Sigmoid colon (tissue), 7 donors: ENCODE data around the gene ZNF684. TPM values are rescaled to one million over a fixed set of nuclear protein-coding genes. Genes with fewer than 3 reads are reported as not detected.

ENCODE experiments used
- DNase-seq: peaks from one replicate; pipeline ENCODE4 v3.0.0-alpha.2; 2019
- H3K27ac ChIP-seq, 4 donors: fragments of 200-600 bp; sonication (generic); one replicate each; pipeline ENCODE4 v1.5.1; 2016 to 2019; ENCODE audit warnings: mild to moderate bottlenecking in 1 of 4
- H3K27me3 ChIP-seq, 3 donors: fragments of 200-600 bp; sonication (generic); one replicate each; pipeline ENCODE4 v1.5.1; 2019; ENCODE audit warnings: mild to moderate bottlenecking in 1 of 3
- H3K36me3 ChIP-seq, 4 donors: fragments of 200-600 bp; sonication (generic); one replicate each; pipeline ENCODE4 v1.5.1; 2016 to 2019
- H3K4me1 ChIP-seq, 4 donors: fragments of 200-600 bp; sonication (generic); one replicate each; pipeline ENCODE4 v1.5.1; 2017 to 2019
- H3K4me3 ChIP-seq, 4 donors: fragments of 200-600 bp; sonication (generic); one replicate each; pipeline ENCODE4 v1.5.1; 2017 to 2019; ENCODE audit warnings: mild to moderate bottlenecking in 2 of 4, moderate library complexity in 1 of 4
- H3K9me3 ChIP-seq, 4 donors: fragments of 200-600 bp in 3 of 4; sonication (generic) in 3 of 4; one replicate each; pipeline versions ENCODE4 v1.5.1 to v1.6.1; 2013 to 2019
- EP300 ChIP-seq, 4 donors: sonication (generic); formaldehyde crosslinking; IDR thresholded peaks; one replicate each; pipeline ENCODE4 v1.6.1; 2017; ENCODE audit warnings: antibody characterized with exemption in 4 of 4
- POLR2A ChIP-seq, 2 donors: fragments of 450-650 bp; IDR thresholded peaks; one replicate each; pipeline ENCODE4 v1.6.1; 2016; ENCODE audit warnings: antibody characterized with exemption in 2 of 2, mild to moderate bottlenecking in 2 of 2, moderate library complexity in 2 of 2
- POLR2AphosphoS5 ChIP-seq, 4 donors: sonication (generic); formaldehyde crosslinking; IDR thresholded peaks; one replicate each; pipeline ENCODE4 v1.6.1; 2017; ENCODE audit warnings: antibody characterized with exemption in 4 of 4
- WGBS, 2 donors: extraction: QIAGEN DNeasy Blood & Tissue Kit; methylation state at CpG; one replicate each; pipeline ENCODE4 v1.1.7; 2013; 5-methylcytosine and 5-hydroxymethylcytosine counted together
- intact Hi-C: fragments of 100-400 bp; cut with DNase I; formaldehyde crosslinking; loops from one replicate; pipeline ENCODE4 v1.15.1; 2023
- polyA plus RNA-seq, 3 donors: library from polyadenylated mRNA; stranded (reverse); fragments of 200-250 nt; gene quantifications; one replicate each; pipeline ENCODE4 v1.2.3, GENCODE V29; 2013
- total RNA-seq, 4 donors: library from RNA; depleted of rRNA; stranded (reverse); fragments of >200 nt; gene quantifications; one replicate each; pipeline ENCODE4 v1.1.0, GENCODE V29; 2016
- TF ChIP-seq, protein P1 (sequence below), 4 experiments: fragments of 450-650 bp in 3 of 4; fragments of 200-600 bp in 1 of 4; IDR thresholded peaks; one replicate each; pipeline ENCODE4 v1.5.1; 2016 to 2019; ENCODE audit warnings: antibody characterized with exemption in 4 of 4, mild to moderate bottlenecking in 3 of 4, moderate library complexity in 2 of 4
- donor health status: healthy with polysubstance abuse.
- donor health status: Bipolar disorder and iron deficiency.
- donor health status: healthy.

ZNF684 gene
- total and polyA plus RNA-seq, 7 donors = 2.2 to 6.1 (median 4.9) TPM

DNA sequence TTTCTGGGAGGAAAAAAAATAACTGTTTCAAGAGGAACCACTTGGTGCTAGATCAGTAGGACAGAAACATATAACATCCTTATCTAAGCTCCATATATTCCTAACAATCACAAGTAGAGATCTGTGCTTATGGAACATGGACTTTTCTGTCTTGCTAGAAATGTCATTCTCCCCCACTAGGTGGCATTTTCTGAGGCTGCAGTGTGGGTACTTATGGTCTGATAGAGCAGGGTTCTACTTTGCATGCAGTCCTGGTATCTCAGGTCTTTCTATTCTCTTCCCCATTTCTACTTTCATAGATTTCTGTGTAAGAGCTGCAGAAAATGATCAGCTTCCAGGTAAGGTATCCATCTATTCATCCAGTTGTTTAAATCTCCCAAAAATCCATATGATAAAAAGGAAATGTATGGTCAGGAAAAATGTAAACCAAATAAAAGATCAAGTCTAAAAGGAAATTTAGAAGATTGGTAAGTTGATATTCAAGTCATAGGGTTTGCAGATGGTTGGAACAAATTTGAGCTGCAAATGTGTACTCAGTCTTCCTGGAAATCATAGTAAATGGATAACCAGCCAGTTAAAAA is 1.5 kb downstream of the ZNF684 start:
- TF ChIP-seq POLR2AphosphoS5 (IDR thresholded peaks at IDR 0.05) (no peak), EP300 (IDR thresholded peaks at IDR 0.05) (no peak), POLR2A (IDR thresholded peaks at IDR 0.05) (no peak)
- TF ChIP-seq, protein P1, sequence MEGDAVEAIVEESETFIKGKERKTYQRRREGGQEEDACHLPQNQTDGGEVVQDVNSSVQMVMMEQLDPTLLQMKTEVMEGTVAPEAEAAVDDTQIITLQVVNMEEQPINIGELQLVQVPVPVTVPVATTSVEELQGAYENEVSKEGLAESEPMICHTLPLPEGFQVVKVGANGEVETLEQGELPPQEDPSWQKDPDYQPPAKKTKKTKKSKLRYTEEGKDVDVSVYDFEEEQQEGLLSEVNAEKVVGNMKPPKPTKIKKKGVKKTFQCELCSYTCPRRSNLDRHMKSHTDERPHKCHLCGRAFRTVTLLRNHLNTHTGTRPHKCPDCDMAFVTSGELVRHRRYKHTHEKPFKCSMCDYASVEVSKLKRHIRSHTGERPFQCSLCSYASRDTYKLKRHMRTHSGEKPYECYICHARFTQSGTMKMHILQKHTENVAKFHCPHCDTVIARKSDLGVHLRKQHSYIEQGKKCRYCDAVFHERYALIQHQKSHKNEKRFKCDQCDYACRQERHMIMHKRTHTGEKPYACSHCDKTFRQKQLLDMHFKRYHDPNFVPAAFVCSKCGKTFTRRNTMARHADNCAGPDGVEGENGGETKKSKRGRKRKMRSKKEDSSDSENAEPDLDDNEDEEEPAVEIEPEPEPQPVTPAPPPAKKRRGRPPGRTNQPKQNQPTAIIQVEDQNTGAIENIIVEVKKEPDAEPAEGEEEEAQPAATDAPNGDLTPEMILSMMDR (IDR thresholded peaks at IDR 0.05) = peak in 3 of 4 experiments; percentile 12 to 45 (median 36)
- intact Hi-C loops = loop anchor here (10.0 kb wide), 1 partner anchor 312 kb away; no protein-coding TSS in a partner anchor
- Histone ChIP-seq H3K9me3 (no peaks in the 10 kb centered on the region), H3K4me3 (no peak overlapping the region), H3K27ac (no peak overlapping the region), H3K27me3 (no peaks in the 10 kb centered on the region), H3K36me3 (no peaks in the 10 kb centered on the region), H3K4me1 (peaks cover 0 to 18% (median 13%) of the 10 kb centered on the region in 4 donors)
- DNase-seq = no peak

DNA sequence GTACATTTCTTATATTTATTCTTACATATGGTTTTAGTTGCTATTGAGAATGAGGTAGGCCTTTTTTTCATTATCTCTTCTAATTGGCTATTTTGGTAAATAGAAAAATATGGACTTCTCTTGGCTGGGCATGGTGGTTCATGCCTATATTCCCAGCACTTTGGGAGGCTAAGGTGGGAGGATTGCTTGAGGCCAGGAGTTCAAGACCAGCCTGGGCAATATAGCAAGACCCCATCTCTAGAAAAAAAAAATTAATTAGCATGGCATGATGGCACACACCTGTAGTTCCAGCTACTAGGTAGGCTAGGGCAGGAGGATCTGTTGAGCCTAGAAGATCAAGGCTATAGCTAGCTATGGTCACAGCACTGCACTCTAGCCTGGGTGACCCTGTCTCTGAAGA is 3.2 kb downstream of the ZNF684 start:
- Histone ChIP-seq H3K27ac (no peak overlapping the region), H3K4me1 (peaks cover 0 to 18% (median 13%) of the 10 kb centered on the region in 4 donors), H3K36me3 (no peaks in the 10 kb centered on the region), H3K9me3 (no peaks in the 10 kb centered on the region), H3K4me3 (no peak overlapping the region), H3K27me3 (no peaks in the 10 kb centered on the region)
- DNase-seq = no peak
- TF ChIP-seq, protein P1 (IDR thresholded peaks at IDR 0.05) = no peak
- TF ChIP-seq POLR2A (IDR thresholded peaks at IDR 0.05) = no peak
- intact Hi-C loops = loop anchor here (10.0 kb wide), 1 partner anchor 310 kb away; no protein-coding TSS in a partner anchor

DNA sequence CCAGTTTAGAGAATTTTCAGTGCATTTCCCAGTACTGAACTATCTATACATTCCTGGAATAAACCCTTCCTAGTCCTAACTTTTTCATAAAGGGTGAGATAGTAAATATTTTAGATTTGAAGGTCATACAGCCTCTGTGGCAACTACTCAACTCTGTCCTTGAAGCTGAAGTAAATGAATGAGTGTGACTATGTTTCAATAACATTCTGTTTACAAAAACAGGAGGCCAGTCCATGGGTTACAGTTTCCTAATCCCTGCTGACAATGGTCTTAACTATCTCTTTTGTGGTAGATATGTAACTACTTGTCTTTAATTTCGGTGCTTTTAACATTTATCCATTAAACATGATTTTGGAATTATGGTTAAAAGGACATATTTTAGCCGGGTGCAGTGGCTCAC is 4.3 kb downstream of the ZNF684 start:
- Histone ChIP-seq H3K4me1 (peaks cover 0 to 16% (median 11%) of the 10 kb centered on the region in 4 donors), H3K27me3 (no peaks in the 10 kb centered on the region), H3K9me3 (no peaks in the 10 kb centered on the region), H3K36me3 (peaks cover 0 to 3% (median 0%) of the 10 kb centered on the region in 4 donors), H3K27ac (no peak overlapping the region), H3K4me3 (no peak overlapping the region)
- 96 to 97% methylated on average over 2 of the region's 2 CpGs for WGBS, 2 donors
- TF ChIP-seq POLR2A (IDR thresholded peaks at IDR 0.05) = no peak
- TF ChIP-seq EP300 (IDR thresholded peaks at IDR 0.05) = no peak
- no peak for TF ChIP-seq POLR2AphosphoS5 (IDR thresholded peaks at IDR 0.05)
- no peak for DNase-seq
- intact Hi-C loops = loop anchor here (10.0 kb wide), 1 partner anchor 309 kb away; no protein-coding TSS in a partner anchor

DNA sequence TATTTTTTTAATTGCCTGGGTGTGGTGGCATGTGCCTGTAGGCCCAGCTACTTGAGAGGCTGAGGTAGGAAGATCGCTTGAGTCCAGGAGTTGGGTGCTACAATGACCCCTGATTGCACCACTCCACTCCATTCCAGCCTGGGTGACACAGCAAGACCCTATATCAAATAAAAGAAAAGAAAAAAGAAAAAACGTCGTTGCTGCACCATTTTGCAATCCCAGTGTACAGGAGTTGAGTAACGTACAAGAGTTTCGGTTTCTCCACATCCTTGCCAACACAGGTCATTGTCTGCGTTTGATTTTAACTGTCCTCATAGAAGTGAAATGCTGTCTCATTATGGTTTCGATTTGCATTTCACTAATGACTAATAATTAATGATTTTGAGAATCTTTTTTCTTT is 7.9 kb downstream of the ZNF684 start:
- intact Hi-C loops = loop anchor here (10.0 kb wide), 1 partner anchor 305 kb away; no protein-coding TSS in a partner anchor
- 90 to 91% methylated on average over 7 of the region's 7 CpGs for WGBS, 2 donors

DNA sequence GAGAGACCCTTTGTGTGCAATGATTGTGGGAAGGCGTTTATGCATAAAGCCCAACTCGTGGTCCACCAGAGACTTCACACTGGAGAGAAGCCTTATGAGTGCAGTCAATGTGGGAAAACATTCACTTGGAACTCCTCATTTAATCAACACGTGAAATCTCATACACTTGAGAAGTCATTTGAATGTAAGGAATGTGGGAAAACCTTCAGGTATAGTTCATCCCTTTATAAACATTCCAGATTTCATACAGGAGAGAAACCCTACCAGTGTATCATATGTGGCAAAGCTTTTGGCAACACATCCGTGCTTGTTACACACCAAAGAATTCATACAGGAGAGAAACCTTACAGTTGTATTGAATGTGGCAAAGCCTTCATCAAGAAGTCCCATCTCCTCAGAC is 15.5 kb downstream of the ZNF684 start:
- no peak overlapping the region for H3K4me3 ChIP-seq
- DNase-seq = no peak
- intact Hi-C loops = no loop called here
- no peak overlapping the region for H3K27ac ChIP-seq
- H3K9me3 ChIP-seq = peaks cover 0 to 11% (median 7%) of the 10 kb centered on the region in 4 donors
- no peaks in the 10 kb centered on the region for H3K27me3 ChIP-seq
- H3K4me1 ChIP-seq = no peaks in the 10 kb centered on the region
- TF ChIP-seq POLR2A (IDR thresholded peaks at IDR 0.05) (no peak), POLR2AphosphoS5 (IDR thresholded peaks at IDR 0.05) (no peak), EP300 (IDR thresholded peaks at IDR 0.05) (no peak)
- TF ChIP-seq, protein P1 (IDR thresholded peaks at IDR 0.05) = no peak
- 97% methylated on average over 4 of the region's 4 CpGs for WGBS, 2 donors
- peaks cover 0 to 56% (median 26%) of the 10 kb centered on the region in 4 donors for H3K36me3 ChIP-seq

More for the DNA sequence above, 7.9 kb downstream of the ZNF684 start:
- Histone ChIP-seq H3K4me1 (no peaks in the 10 kb centered on the region), H3K27ac (no peak overlapping the region), H3K36me3 (peaks cover 0 to 38% (median 9%) of the 10 kb centered on the region in 4 donors), H3K4me3 (no peak overlapping the region), H3K9me3 (no peaks in the 10 kb centered on the region), H3K27me3 (no peaks in the 10 kb centered on the region)
- DNase-seq = no peak
- TF ChIP-seq POLR2AphosphoS5 (IDR thresholded peaks at IDR 0.05) = no peak
- TF ChIP-seq, protein P1 (IDR thresholded peaks at IDR 0.05) = no peak
- TF ChIP-seq POLR2A (IDR thresholded peaks at IDR 0.05) = no peak
